Smooth muscle cell (in vitro differentiated cells): ENCODE results near the gene ZNF536. TPM values are rescaled to one million over a fixed set of nuclear protein-coding genes. Genes with fewer than 3 reads are reported as not detected.
"Not testable (repeated sequence)": the region's sequence is repeated elsewhere in the genome, so short reads cannot be mapped to it uniquely, and the experiment has no call there.

Experiments used
- DNase-seq: peaks from one replicate; lab custom pipeline; 2025; ENCODE audit not compliant: unreplicated experiment; lab: John Stamatoyannopoulos, UW
- H2AFZ ChIP-seq: fragments of 200-600 bp; sonication (generic); 2 replicates; pipeline ENCODE4 v1.6.0; 2016; ENCODE audit warnings: antibody characterized with exemption, low read depth, mild to moderate bottlenecking
- H3F3A ChIP-seq: fragments of 200-600 bp; sonication (generic); 2 replicates; pipeline ENCODE4 v1.6.0; 2017; ENCODE audit warnings: antibody characterized with exemption, low read depth
- H3K27ac ChIP-seq: fragments of 200-600 bp; sonication (generic); 2 replicates; pipeline ENCODE4 v1.5.1; 2016; ENCODE audit warnings: low read depth, mild to moderate bottlenecking
- H3K27me3 ChIP-seq: fragments of 200-600 bp; sonication (generic); 2 replicates; pipeline ENCODE4 v1.6.1; 2016; ENCODE audit warnings: low read depth, mild to moderate bottlenecking
- H3K36me3 ChIP-seq: fragments of 200-600 bp; sonication (generic); 2 replicates; pipeline ENCODE4 v1.5.1; 2016; ENCODE audit warnings: low read depth
- H3K4me1 ChIP-seq: fragments of 200-600 bp; sonication (generic); 2 replicates; pipeline ENCODE4 v1.5.1; 2016; ENCODE audit warnings: low read depth
- H3K4me2 ChIP-seq: fragments of 200-600 bp; sonication (generic); 2 replicates; pipeline ENCODE4 v1.6.0; 2016; ENCODE audit warnings: mild to moderate bottlenecking
- H3K4me3 ChIP-seq: fragments of 200-600 bp; sonication (generic); 2 replicates; pipeline ENCODE4 v1.5.1; 2016; ENCODE audit warnings: mild to moderate bottlenecking
- H3K79me2 ChIP-seq: fragments of 200-600 bp; sonication (generic); 2 replicates; pipeline ENCODE4 v1.6.0; 2016; ENCODE audit warnings: low read depth, mild to moderate bottlenecking
- H3K9ac ChIP-seq: fragments of 200-600 bp; sonication (generic); 2 replicates; pipeline ENCODE4 v1.6.0; 2016; ENCODE audit warnings: low read depth
- H3K9me3 ChIP-seq: fragments of 200-600 bp; sonication (generic); replicated peaks from 2 replicates; pipeline ENCODE4 v1.5.1; 2016; ENCODE audit warnings: low read depth
- H4K20me1 ChIP-seq: fragments of 200-600 bp; sonication (generic); 2 replicates; pipeline ENCODE4 v1.6.0; 2016; ENCODE audit warnings: low read depth
- WGBS: methylation state at CpG from one replicate; pipeline ENCODE4 v1.1.7; 2016; ENCODE audit warnings: low lambda C conversion rate; 5-methylcytosine and 5-hydroxymethylcytosine counted together
- polyA plus RNA-seq: library from polyadenylated mRNA; unstranded; fragments of >200 nt; fragmentation: Nextera tagmentation; extraction: Ambion mirVana; gene quantifications from 2 replicates; pipeline ENCODE4 v1.2.1, GENCODE V29; 2016
- total RNA-seq: library from RNA; depleted of rRNA; stranded (reverse); fragments of >200 nt; gene quantifications from 2 replicates; pipeline ENCODE4 v1.2.3, GENCODE V29; 2014
- TF ChIP-seq, protein P1 (sequence below): fragments of 200-600 bp; sonication (generic); IDR thresholded peaks from 2 replicates; pipeline ENCODE4 v1.5.1; 2017; ENCODE audit warnings: borderline replicate concordance, mild to moderate bottlenecking, antibody characterized with exemption; ENCODE audit not compliant: insufficient read depth, poor library complexity, severe bottlenecking

Gene ZNF536
- total and polyA plus RNA-seq, 2 experiments from 2014 or later = not detected

DNA sequence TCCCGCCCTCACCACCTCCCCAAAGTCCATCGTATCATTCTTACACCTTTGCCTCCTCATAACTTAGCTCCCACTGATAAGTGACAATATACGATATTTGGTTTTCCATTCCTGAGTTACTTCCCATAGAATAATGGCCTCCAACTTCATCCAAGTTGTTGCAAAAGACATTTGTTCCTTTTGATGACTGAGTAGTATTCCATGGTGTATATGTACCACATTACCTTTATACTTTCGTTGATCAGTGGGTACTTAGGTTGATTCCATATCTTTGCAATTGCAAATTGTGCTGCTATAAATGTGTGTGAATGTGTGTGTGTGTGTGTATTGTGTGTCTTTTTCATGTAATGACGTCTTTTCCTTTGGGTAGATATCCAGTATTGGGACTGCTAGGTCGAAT lies 109.6 kb downstream of the ZNF536 start:
- Histone ChIP-seq H2AFZ (no peak overlapping the region), H3K36me3 (no peaks in the 10 kb centered on the region), H4K20me1 (no peaks in the 10 kb centered on the region), H3K4me3 (no peak overlapping the region), H3K27me3 (no peaks in the 10 kb centered on the region), H3K4me2 (no peak overlapping the region), H3F3A (no peaks in the 10 kb centered on the region), H3K4me1 (no peaks in the 10 kb centered on the region), H3K27ac (no peak overlapping the region), H3K79me2 (no peaks in the 10 kb centered on the region), H3K9ac (no peak overlapping the region), H3K9me3 (no peaks in the 10 kb centered on the region)
- TF ChIP-seq, protein P1, sequence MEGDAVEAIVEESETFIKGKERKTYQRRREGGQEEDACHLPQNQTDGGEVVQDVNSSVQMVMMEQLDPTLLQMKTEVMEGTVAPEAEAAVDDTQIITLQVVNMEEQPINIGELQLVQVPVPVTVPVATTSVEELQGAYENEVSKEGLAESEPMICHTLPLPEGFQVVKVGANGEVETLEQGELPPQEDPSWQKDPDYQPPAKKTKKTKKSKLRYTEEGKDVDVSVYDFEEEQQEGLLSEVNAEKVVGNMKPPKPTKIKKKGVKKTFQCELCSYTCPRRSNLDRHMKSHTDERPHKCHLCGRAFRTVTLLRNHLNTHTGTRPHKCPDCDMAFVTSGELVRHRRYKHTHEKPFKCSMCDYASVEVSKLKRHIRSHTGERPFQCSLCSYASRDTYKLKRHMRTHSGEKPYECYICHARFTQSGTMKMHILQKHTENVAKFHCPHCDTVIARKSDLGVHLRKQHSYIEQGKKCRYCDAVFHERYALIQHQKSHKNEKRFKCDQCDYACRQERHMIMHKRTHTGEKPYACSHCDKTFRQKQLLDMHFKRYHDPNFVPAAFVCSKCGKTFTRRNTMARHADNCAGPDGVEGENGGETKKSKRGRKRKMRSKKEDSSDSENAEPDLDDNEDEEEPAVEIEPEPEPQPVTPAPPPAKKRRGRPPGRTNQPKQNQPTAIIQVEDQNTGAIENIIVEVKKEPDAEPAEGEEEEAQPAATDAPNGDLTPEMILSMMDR = no peak
- WGBS = 90% methylated on average over 6 of the region's 6 CpGs
- no peak for DNase-seq

DNA sequence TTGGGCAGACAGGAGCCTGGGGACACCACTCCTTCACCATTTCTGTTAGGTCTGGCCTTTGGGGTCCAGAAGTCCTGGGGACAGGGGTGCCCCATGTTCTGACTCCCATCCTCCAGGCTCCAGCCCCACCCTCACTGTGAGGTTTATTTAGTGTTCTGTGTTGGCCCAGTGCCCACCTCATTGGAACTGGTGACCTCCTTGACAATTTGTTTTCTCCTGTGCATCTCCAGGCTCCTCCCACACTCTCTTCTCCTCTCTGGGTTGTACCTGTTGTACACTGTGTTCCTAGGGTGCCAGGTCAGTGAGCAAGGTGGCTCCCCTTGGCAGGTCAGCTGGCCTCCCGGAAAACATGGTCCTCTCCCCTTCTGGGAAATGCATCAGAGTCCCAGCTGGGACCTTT lies 110.8 kb downstream of the ZNF536 start:
- Histone ChIP-seq H3K9me3 (no peaks in the 10 kb centered on the region), H3F3A (no peaks in the 10 kb centered on the region), H3K4me3 (no peak overlapping the region), H3K79me2 (no peaks in the 10 kb centered on the region), H3K36me3 (no peaks in the 10 kb centered on the region), H3K9ac (no peak overlapping the region), H2AFZ (no peak overlapping the region), H3K27ac (no peak overlapping the region), H3K4me2 (no peak overlapping the region), H4K20me1 (no peaks in the 10 kb centered on the region), H3K4me1 (no peaks in the 10 kb centered on the region), H3K27me3 (no peaks in the 10 kb centered on the region)
- 71% methylated on average over 1 of the region's 1 CpG for WGBS
- DNase-seq = no peak
- TF ChIP-seq, protein P1 = no peak

DNA sequence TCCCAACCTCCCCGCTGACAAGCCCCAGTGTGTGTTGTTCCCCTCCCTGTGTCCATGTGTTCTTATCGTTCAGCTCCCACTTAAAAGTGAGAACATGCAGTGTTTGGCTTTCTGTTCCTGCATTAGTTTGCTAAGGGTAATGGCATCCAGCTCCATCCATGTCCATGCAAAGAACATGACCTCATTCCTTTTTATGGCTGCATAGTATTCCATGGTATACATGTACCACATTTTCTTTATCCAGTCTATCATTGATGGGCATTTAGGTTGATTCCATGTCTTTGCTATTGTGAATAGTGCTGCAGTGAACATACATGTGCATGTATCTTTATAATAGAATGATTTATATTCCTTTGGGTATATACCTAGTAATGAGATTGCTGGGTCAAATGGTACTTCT lies 114.1 kb downstream of the ZNF536 start:
- 95% methylated on average over 2 of the region's 2 CpGs for WGBS
- H3K4me2 ChIP-seq, H3K9ac ChIP-seq, H3K4me1 ChIP-seq, H3F3A ChIP-seq, H4K20me1 ChIP-seq, H3K27ac ChIP-seq, H3K9me3 ChIP-seq, H2AFZ ChIP-seq, H3K27me3 ChIP-seq, H3K36me3 ChIP-seq, H3K4me3 ChIP-seq, DNase-seq, H3K79me2 ChIP-seq: not testable (repeated sequence)

DNA sequence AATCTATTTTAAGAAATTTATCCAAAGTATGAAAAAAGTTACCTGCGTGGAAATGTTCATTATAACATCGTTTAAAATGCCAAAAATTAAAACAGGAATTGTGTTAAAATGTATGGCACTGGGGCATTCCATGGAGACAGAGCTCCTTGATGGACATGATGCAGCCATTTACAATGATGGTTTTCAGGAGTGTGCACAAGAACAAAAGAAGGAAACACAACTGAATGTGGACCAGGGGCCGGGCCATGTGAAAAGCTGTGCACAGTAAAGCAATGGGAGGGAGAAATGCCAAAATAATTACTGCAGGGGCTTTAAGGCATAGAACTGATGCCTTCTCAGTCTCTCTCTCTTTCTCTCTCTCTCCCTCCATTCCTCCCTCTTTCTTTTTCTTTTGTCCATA lies 115.0 kb downstream of the ZNF536 start:
- Histone ChIP-seq H3K27me3 (peaks cover 3% of the 10 kb centered on the region), H3K9me3 (no peaks in the 10 kb centered on the region), H3K4me3 (no peak overlapping the region), H3K4me2 (no peak overlapping the region), H3K36me3 (no peaks in the 10 kb centered on the region), H2AFZ (no peak overlapping the region), H4K20me1 (no peaks in the 10 kb centered on the region), H3K27ac (no peak overlapping the region), H3K4me1 (peaks cover 7% of the 10 kb centered on the region), H3K9ac (no peak overlapping the region), H3F3A (no peaks in the 10 kb centered on the region), H3K79me2 (no peaks in the 10 kb centered on the region)
- DNase-seq = no peak
- TF ChIP-seq, protein P1 = no peak
- WGBS = 86% methylated on average over 3 of the region's 3 CpGs
